Activated naive CD8-positive, alpha-beta T cell (primary cell): Measurements from ENCODE around the gene NADSYN1.

Experiments used
- H3K27ac Mint-ChIP-seq: one replicate; pipeline ENCODE4 v1.8.0; 2021; ENCODE audit warnings: mixed read lengths
- H3K27me3 Mint-ChIP-seq: one replicate; pipeline ENCODE4 v1.8.0; 2021; ENCODE audit warnings: mixed read lengths
- H3K36me3 Mint-ChIP-seq: one replicate; pipeline ENCODE4 v1.8.0; 2021; ENCODE audit warnings: mixed read lengths
- H3K4me1 Mint-ChIP-seq: one replicate; pipeline ENCODE4 v1.8.0; 2021; ENCODE audit warnings: low read depth, mixed read lengths
- H3K4me3 Mint-ChIP-seq: one replicate; pipeline ENCODE4 v1.8.0; 2021; ENCODE audit warnings: mild to moderate bottlenecking, mixed read lengths
- H3K9me3 Mint-ChIP-seq: one replicate; pipeline ENCODE4 v1.8.0; 2021; ENCODE audit warnings: low read depth, mixed read lengths

Gene NADSYN1

GRCh38 chr11:71482746-71483364 lies 29.9 kb downstream of the NADSYN1 start:
- Mint-ChIP-seq H3K4me3 (no peak overlapping the region), H3K36me3 (peaks cover 34% of the 10 kb centered on the region), H3K9me3 (no peaks in the 10 kb centered on the region), H3K27ac (no peak overlapping the region), H3K27me3 (no peaks in the 10 kb centered on the region), H3K4me1 (peaks cover 2% of the 10 kb centered on the region)

GRCh38 chr11:71483692-71484091 lies 30.7 kb downstream of the NADSYN1 start:
- H3K27me3 Mint-ChIP-seq = no peaks in the 10 kb centered on the region
- H3K36me3 Mint-ChIP-seq = peaks cover 31% of the 10 kb centered on the region
- no peak overlapping the region for H3K4me3 Mint-ChIP-seq
- H3K4me1 Mint-ChIP-seq = peaks cover 8% of the 10 kb centered on the region
- no peak overlapping the region for H3K27ac Mint-ChIP-seq
- no peaks in the 10 kb centered on the region for H3K9me3 Mint-ChIP-seq

GRCh38 chr11:71484248-71485062 lies 31.5 kb downstream of the NADSYN1 start:
- no peaks in the 10 kb centered on the region for H3K9me3 Mint-ChIP-seq

DNA sequence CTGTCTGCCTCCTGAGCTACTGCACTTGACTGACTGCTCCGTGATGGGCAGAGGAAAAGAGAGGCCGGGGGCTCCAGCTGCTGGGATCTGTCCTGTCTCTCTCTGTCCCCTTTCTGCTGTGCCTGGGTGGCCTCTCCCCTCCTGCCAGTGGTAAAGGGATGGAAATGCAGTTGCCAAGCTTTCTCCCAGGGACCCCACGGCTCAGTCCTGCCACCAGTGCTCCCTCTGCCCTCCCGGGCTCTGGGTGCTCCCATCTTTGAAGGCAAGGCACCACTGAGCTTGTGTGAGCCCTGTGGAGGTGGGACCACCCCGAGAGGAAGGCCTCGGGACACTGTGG lies 32.0 kb downstream of the NADSYN1 start:
- H3K4me1 Mint-ChIP-seq = peaks cover 18% of the 10 kb centered on the region
- no peak overlapping the region for H3K27ac Mint-ChIP-seq
- H3K36me3 Mint-ChIP-seq = peaks cover 34% of the 10 kb centered on the region
- H3K9me3 Mint-ChIP-seq = no peaks in the 10 kb centered on the region
- H3K4me3 Mint-ChIP-seq = no peak overlapping the region
- no peaks in the 10 kb centered on the region for H3K27me3 Mint-ChIP-seq

More at GRCh38 chr11:71484248-71485062, 31.5 kb downstream of the NADSYN1 start:
- peak overlapping the region; percentile 31 for H3K27ac Mint-ChIP-seq
- H3K4me1 Mint-ChIP-seq = peaks cover 15% of the 10 kb centered on the region
- H3K4me3 Mint-ChIP-seq = no peak overlapping the region
- H3K36me3 Mint-ChIP-seq = peaks cover 32% of the 10 kb centered on the region
- no peaks in the 10 kb centered on the region for H3K27me3 Mint-ChIP-seq

GRCh38 chr11:71485466-71485865 lies 32.5 kb downstream of the NADSYN1 start:
- H3K4me3 Mint-ChIP-seq = no peak overlapping the region
- H3K9me3 Mint-ChIP-seq = no peaks in the 10 kb centered on the region
- no peak overlapping the region for H3K27ac Mint-ChIP-seq
- no peaks in the 10 kb centered on the region for H3K27me3 Mint-ChIP-seq
- peaks cover 18% of the 10 kb centered on the region for H3K4me1 Mint-ChIP-seq
- H3K36me3 Mint-ChIP-seq = peaks cover 34% of the 10 kb centered on the region

DNA sequence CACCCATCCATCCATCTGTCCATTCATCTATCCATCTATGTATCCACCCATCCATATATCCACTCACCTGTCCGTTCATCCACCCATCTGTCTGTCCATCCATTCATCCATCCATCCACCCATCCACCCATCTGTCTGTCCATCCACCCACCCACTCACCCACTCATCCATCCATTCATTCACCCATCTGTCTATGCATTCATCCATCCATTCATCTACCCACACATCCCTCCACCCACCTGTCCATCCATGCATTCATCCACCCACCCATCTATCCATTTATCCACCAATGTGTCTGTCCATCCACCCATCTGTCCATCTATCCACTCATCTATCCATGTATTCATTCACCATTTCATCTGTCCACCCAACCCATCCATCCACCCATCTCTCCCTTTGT lies 33.3 kb downstream of the NADSYN1 start:
- Mint-ChIP-seq H3K4me3 (no peak overlapping the region), H3K36me3 (peaks cover 34% of the 10 kb centered on the region), H3K4me1 (peaks cover 18% of the 10 kb centered on the region), H3K27ac (peak overlapping the region; percentile 43), H3K27me3 (no peaks in the 10 kb centered on the region), H3K9me3 (no peaks in the 10 kb centered on the region)

DNA sequence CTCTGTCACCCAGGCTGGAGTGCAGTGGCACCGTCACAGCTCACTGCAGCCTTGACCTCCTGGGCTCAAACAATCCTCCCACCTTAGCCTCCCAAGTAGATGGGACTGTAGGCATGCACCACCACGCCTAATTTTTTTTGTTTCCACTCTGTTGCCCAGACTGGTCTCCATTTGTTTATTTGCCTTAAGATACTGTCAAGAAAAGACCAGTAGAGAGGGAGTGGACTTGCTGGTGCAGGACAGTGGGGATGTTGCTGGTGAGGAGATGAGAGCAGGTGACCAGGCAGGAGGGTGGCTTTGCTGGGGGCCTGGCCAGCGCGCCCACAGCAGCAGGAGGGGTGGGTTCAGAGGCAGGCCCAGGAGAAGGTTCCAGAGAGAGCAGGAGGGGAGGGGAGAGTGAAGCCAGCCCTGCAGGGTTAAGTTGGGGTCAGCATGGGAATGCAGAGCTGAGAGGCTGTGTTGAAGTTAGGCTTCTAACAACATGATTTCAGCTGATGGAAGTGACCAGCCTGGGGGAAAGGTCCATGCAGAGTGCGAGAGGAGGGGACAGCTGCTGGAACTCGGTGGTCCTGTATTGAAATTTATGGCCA lies 35.8 kb downstream of the NADSYN1 start:
- peak overlapping the region; percentile 34 for H3K27ac Mint-ChIP-seq
- H3K9me3 Mint-ChIP-seq = no peaks in the 10 kb centered on the region
- peaks cover 28% of the 10 kb centered on the region for H3K36me3 Mint-ChIP-seq
- no peaks in the 10 kb centered on the region for H3K27me3 Mint-ChIP-seq
- H3K4me1 Mint-ChIP-seq = peaks cover 18% of the 10 kb centered on the region
- no peak overlapping the region for H3K4me3 Mint-ChIP-seq

GRCh38 chr11:71489311-71490043 lies 36.5 kb downstream of the NADSYN1 start:
- Mint-ChIP-seq H3K36me3 (peaks cover 26% of the 10 kb centered on the region), H3K4me3 (peak overlapping the region; percentile 49), H3K27me3 (no peaks in the 10 kb centered on the region), H3K4me1 (peaks cover 18% of the 10 kb centered on the region), H3K9me3 (no peaks in the 10 kb centered on the region), H3K27ac (peak overlapping the region; percentile 80)

- Mint-ChIP-seq H3K36me3 (peaks cover 28% of the 10 kb centered on the region), H3K9me3 (no peaks in the 10 kb centered on the region), H3K4me1 (peaks cover 18% of the 10 kb centered on the region), H3K27me3 (no peaks in the 10 kb centered on the region), H3K4me3 (no peak overlapping the region), H3K27ac (no peak overlapping the region)
Observed at GRCh38 chr11:71490044-71490730, 37.2 kb downstream of the NADSYN1 start.

GRCh38 chr11:71490731-71491390 lies 37.9 kb downstream of the NADSYN1 start:
- Mint-ChIP-seq H3K4me3 (no peak overlapping the region), H3K36me3 (peaks cover 28% of the 10 kb centered on the region), H3K9me3 (no peaks in the 10 kb centered on the region), H3K4me1 (peaks cover 18% of the 10 kb centered on the region), H3K27ac (no peak overlapping the region), H3K27me3 (no peaks in the 10 kb centered on the region)

DNA sequence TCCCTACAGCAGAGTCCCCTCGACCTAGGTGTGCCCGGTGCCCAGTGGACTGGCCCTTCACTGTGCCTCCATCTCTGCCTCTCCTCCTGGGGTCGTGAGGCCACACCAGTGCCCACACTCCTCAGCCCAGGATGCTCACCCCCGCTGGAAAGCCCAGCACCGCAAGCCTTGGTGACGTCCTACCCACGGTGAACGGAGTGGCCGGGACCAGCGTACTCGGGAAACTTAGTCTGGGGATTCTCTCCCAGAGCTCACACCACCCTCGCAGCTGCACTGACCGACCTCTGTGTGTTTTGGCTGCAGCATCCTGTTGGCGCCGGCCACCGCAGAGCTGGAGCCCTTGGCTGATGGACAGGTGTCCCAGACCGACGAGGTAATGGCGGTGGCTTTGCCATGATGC lies 38.5 kb downstream of the NADSYN1 start:
- Mint-ChIP-seq H3K27ac (no peak overlapping the region), H3K27me3 (no peaks in the 10 kb centered on the region), H3K9me3 (no peaks in the 10 kb centered on the region), H3K4me3 (no peak overlapping the region), H3K4me1 (peaks cover 16% of the 10 kb centered on the region), H3K36me3 (peaks cover 23% of the 10 kb centered on the region)

DNA sequence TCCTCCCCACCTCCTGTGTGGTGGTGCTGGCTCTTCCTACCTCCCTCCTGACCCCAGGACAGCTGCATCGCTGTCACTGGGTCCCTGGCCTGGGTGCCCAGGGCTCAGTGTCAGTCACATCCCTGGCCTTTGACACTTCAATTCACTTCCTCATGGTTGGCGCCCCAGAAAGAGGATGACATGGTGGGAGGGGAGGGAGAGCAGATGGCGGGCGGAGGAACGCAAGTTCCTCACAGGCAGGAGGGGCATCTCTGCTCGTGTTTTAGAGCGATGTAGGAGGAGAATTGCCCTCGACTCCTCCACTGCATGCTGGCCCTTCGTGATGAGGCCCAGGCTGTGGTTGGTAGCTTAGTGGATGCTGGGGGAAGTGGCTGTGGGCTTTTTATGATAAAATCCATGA lies 38.9 kb downstream of the NADSYN1 start:
- H3K27me3 Mint-ChIP-seq = no peaks in the 10 kb centered on the region
- H3K27ac Mint-ChIP-seq = no peak overlapping the region
- no peak overlapping the region for H3K4me3 Mint-ChIP-seq
- H3K4me1 Mint-ChIP-seq = peaks cover 16% of the 10 kb centered on the region
- H3K36me3 Mint-ChIP-seq = peaks cover 26% of the 10 kb centered on the region
- no peaks in the 10 kb centered on the region for H3K9me3 Mint-ChIP-seq

DNA sequence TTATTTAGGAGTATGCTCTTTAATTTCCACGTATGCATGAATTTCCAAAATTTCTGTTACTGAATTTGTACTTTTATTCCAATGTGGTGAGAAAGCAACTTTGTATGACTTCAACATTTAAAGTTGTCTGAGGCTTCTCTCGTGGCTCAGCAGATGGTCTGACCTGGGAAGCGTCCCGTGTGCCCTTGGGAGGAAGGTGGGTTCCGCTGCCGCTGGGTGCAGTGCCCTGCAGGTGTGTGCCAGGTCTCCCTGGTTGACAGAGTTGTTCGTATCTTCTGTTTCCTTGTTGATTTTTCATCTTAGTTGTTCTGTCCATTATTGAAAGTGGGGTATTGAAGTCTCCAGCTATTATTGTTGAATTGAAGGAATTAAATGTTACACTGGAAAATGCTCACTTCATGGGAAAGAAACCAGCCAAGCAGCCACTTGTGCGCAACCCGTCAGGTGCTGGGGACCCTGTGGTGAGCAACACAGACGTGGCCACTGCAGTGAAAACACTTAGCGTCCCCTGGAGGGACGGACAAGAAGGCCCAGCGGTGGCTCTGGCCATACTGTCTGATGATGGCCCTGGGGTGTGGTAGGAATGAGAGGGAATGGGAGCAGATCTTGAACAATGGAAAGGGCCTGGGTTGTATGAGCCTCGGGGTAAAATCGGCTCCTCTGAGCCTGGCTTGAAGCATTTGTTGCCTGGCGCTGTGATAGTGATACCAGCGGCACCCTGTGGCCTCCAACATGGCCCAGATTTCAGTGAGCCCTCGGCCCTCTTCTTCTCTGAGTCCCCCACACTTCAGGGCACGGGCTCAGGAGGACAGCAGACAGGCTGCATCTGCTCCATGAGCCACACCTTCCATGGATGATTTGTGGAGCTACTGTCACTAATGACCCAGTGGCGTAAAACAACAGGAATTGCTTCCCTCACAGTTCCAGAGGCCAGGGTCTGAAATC lies 42.6 kb downstream of the NADSYN1 start:
- Mint-ChIP-seq H3K36me3 (peaks cover 35% of the 10 kb centered on the region), H3K4me3 (no peak overlapping the region), H3K27me3 (no peaks in the 10 kb centered on the region)

More for the DNA sequence above, 42.6 kb downstream of the NADSYN1 start:
- Mint-ChIP-seq H3K4me1 (no peaks in the 10 kb centered on the region), H3K27ac (no peak overlapping the region), H3K9me3 (no peaks in the 10 kb centered on the region)
